ENCODE results near the gene PHC3.

DNA sequence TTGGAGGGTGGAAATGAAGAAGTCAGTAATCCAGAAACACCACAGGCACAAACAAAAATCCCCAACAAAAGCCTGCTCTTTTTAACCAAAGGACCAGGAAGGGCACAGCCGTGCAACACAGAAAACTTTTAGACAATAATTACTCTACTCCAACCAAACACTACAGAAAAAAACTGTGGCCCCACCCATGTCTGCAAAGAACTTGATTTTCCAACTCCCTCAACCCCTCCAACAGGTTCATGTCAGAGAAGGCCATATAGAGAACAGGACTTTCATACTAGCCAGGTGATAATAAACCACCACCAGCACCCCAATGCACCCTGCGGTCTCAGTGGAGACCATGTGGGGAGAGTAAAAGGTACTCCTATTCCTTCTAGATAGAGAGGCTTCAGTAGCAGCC, 16.8 kb downstream of the PHC3 start:
- TF ChIP-seq, protein P1, sequence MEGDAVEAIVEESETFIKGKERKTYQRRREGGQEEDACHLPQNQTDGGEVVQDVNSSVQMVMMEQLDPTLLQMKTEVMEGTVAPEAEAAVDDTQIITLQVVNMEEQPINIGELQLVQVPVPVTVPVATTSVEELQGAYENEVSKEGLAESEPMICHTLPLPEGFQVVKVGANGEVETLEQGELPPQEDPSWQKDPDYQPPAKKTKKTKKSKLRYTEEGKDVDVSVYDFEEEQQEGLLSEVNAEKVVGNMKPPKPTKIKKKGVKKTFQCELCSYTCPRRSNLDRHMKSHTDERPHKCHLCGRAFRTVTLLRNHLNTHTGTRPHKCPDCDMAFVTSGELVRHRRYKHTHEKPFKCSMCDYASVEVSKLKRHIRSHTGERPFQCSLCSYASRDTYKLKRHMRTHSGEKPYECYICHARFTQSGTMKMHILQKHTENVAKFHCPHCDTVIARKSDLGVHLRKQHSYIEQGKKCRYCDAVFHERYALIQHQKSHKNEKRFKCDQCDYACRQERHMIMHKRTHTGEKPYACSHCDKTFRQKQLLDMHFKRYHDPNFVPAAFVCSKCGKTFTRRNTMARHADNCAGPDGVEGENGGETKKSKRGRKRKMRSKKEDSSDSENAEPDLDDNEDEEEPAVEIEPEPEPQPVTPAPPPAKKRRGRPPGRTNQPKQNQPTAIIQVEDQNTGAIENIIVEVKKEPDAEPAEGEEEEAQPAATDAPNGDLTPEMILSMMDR (IDR thresholded peaks at IDR 0.05; ENCODE audit: insufficient read depth, low read length, poor library complexity, severe bottlenecking) = no peak
- no peak for TF ChIP-seq EZH2phosphoT487 (conservative IDR thresholded peaks at IDR 0.05; ENCODE audit: low read length)
